HEK293T (cell line): ENCODE data around the gene CHRNB1.

Source experiments
- ARNT ChIP-seq: fragments of 450-650 bp; IDR thresholded peaks from 2 replicates; pipeline ENCODE4 v1.6.1; 2017; ENCODE audit warnings: mild to moderate bottlenecking
- FOXA1 ChIP-seq: fragments of 450-650 bp; IDR thresholded peaks from 2 replicates; pipeline ENCODE4 v1.6.1; 2016; ENCODE audit warnings: mild to moderate bottlenecking
- HDGF ChIP-seq: fragments of 450-650 bp; IDR thresholded peaks from 2 replicates; pipeline ENCODE4 v1.6.1; 2017; ENCODE audit warnings: antibody characterized with exemption, borderline replicate concordance
- L3MBTL2 ChIP-seq: fragments of 450-650 bp; conservative IDR thresholded peaks from 2 replicates; pipeline ENCODE4 v1.6.1; 2016; ENCODE audit warnings: mild to moderate bottlenecking
- SP1 ChIP-seq: fragments of 450-650 bp; IDR thresholded peaks from 2 replicates; pipeline ENCODE4 v1.6.1; 2017
- SUZ12 ChIP-seq: fragments of 450-650 bp; IDR thresholded peaks from 2 replicates; pipeline ENCODE4 v1.6.1; 2016; ENCODE audit warnings: mild to moderate bottlenecking

GRCh38 chr17:7431231-7431630, 13.6 kb upstream of the CHRNB1 start:
- TF ChIP-seq HDGF (no peak), SP1 (no peak), SUZ12 (no peak), FOXA1 (no peak), ARNT (no peak), L3MBTL2 (no peak)
